ENCODE data around the gene ARF6.

Gene ARF6

DNA sequence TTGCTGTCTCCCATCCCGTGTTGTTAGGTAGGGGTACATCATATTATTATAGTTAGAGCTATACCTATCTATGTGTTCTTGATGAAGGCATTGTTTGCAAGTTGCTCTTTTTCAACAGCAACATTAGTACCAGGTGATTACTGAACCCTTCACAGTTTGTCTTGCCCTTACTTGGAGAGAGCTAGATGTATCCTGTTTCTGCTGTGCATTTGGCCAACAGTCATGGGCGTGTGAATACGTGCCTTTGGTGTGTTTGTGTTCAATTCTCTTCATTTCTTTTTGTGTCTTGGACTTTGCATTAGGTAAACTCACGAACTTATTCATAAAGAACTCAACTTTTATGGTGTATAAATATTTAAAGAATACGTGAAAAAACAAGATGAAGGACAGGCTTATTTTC lies 14.3 kb downstream of the ARF6 start:
- no peak overlapping the region for H3K9ac ChIP-seq
- no peak overlapping the region for H3K4me2 ChIP-seq
- no peak overlapping the region for H2AFZ ChIP-seq (ENCODE audit: low read depth)

DNA sequence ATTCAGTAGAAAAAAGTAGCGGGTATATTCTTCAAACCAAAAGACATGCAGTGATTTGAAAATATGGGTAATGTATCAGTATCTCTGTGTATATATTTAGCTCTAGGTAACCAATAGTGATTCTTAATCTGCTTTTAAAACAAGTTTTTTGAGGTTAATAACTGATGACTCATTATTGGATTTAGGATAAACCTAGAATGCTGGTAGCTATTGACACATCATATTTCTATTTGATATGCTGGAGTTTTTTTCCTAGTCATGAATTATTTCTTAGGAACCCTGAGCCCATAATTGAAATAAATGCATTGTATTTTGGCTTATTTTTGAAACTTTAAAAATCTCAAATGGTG lies 15.5 kb downstream of the ARF6 start:
- H2AFZ ChIP-seq (ENCODE audit: low read depth): no peak overlapping the region
- no peak overlapping the region for H3K27ac ChIP-seq
- H4K20me1 ChIP-seq (ENCODE audit: insufficient read depth): no peaks in the 10 kb centered on the region
- H3K79me2 ChIP-seq (ENCODE audit: insufficient read depth, low read depth): no peaks in the 10 kb centered on the region
- TF ChIP-seq, protein P1, sequence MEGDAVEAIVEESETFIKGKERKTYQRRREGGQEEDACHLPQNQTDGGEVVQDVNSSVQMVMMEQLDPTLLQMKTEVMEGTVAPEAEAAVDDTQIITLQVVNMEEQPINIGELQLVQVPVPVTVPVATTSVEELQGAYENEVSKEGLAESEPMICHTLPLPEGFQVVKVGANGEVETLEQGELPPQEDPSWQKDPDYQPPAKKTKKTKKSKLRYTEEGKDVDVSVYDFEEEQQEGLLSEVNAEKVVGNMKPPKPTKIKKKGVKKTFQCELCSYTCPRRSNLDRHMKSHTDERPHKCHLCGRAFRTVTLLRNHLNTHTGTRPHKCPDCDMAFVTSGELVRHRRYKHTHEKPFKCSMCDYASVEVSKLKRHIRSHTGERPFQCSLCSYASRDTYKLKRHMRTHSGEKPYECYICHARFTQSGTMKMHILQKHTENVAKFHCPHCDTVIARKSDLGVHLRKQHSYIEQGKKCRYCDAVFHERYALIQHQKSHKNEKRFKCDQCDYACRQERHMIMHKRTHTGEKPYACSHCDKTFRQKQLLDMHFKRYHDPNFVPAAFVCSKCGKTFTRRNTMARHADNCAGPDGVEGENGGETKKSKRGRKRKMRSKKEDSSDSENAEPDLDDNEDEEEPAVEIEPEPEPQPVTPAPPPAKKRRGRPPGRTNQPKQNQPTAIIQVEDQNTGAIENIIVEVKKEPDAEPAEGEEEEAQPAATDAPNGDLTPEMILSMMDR (conservative IDR thresholded peaks at IDR 0.05; ENCODE audit: low read depth, low read length): no peak
- H3K9ac ChIP-seq: no peak overlapping the region
- H3K4me2 ChIP-seq: no peak overlapping the region
- H3K4me3 ChIP-seq (IDR thresholded peaks at IDR 0.05; ENCODE audit: insufficient read depth, low read depth, low read length): no peak overlapping the region
- H3K27me3 ChIP-seq (ENCODE audit: insufficient read depth, low read depth): no peaks in the 10 kb centered on the region
- peaks cover 10% of the 10 kb centered on the region for H3K4me1 ChIP-seq (ENCODE audit: low read depth, poor library complexity, severe bottlenecking)
- H3K36me3 ChIP-seq (ENCODE audit: insufficient read depth): no peaks in the 10 kb centered on the region

More for the DNA sequence above, 14.3 kb downstream of the ARF6 start:
- Histone ChIP-seq H3K79me2 (ENCODE audit: insufficient read depth, low read depth) (no peaks in the 10 kb centered on the region), H3K36me3 (ENCODE audit: insufficient read depth) (no peaks in the 10 kb centered on the region), H3K27me3 (ENCODE audit: insufficient read depth, low read depth) (no peaks in the 10 kb centered on the region), H3K4me1 (ENCODE audit: low read depth, poor library complexity, severe bottlenecking) (peaks cover 10% of the 10 kb centered on the region), H4K20me1 (ENCODE audit: insufficient read depth) (no peaks in the 10 kb centered on the region), H3K4me3 (IDR thresholded peaks at IDR 0.05; ENCODE audit: insufficient read depth, low read depth, low read length) (no peak overlapping the region), H3K27ac (no peak overlapping the region)
- TF ChIP-seq, protein P1 (conservative IDR thresholded peaks at IDR 0.05; ENCODE audit: low read depth, low read length): no peak

DNA sequence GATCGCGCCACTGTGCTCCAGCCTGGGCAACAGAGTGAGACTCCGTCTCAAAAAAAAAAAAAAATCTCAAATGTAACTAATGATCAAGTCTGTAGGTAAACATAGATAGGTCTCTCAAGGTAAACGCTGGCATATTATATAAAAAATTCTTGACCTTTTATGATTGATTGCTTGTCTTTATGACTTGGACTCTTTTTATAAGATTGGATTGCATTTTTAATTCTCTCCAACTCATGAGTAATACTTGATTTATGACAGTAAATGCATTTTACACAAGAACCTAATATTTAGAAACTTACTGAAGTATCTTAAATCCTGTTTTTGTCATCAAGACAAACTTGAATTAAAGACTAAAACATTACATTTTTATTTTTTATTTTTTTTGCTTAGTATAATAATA lies 16.1 kb downstream of the ARF6 start:
- H3K9ac ChIP-seq: no peak overlapping the region
- no peaks in the 10 kb centered on the region for H3K27me3 ChIP-seq (ENCODE audit: insufficient read depth, low read depth)
- peaks cover 10% of the 10 kb centered on the region for H3K4me1 ChIP-seq (ENCODE audit: low read depth, poor library complexity, severe bottlenecking)
- no peak overlapping the region for H3K4me3 ChIP-seq (IDR thresholded peaks at IDR 0.05; ENCODE audit: insufficient read depth, low read depth, low read length)
- no peaks in the 10 kb centered on the region for H4K20me1 ChIP-seq (ENCODE audit: insufficient read depth)
- H3K27ac ChIP-seq: no peak overlapping the region
- TF ChIP-seq, protein P1 (conservative IDR thresholded peaks at IDR 0.05; ENCODE audit: low read depth, low read length): no peak
- H3K79me2 ChIP-seq (ENCODE audit: insufficient read depth, low read depth): no peaks in the 10 kb centered on the region
- no peak overlapping the region for H2AFZ ChIP-seq (ENCODE audit: low read depth)
- H3K4me2 ChIP-seq: no peak overlapping the region
- no peaks in the 10 kb centered on the region for H3K36me3 ChIP-seq (ENCODE audit: insufficient read depth)

DNA sequence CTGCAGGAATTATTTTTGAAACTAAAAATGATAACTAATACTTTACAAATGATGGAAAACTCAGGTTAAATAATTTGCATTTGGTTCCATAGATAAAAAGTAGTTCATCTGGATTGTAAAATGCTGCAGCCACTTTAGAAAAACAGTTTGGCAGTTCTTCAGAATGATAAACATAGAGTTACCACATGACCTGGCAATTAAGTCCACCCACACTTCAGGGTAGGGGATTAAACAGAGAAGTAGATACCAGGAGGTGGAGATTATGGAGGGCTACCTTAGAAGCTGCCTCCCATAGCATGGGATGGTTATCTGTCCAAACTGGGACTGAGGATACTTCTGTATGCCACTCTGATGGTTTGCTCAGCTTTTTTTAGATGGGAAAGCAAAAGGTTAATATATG lies 22.2 kb downstream of the ARF6 start:
- Histone ChIP-seq H3K27ac (no peak overlapping the region), H3K36me3 (ENCODE audit: insufficient read depth) (no peaks in the 10 kb centered on the region), H4K20me1 (ENCODE audit: insufficient read depth) (no peaks in the 10 kb centered on the region), H3K4me2 (no peak overlapping the region), H3K4me3 (IDR thresholded peaks at IDR 0.05; ENCODE audit: insufficient read depth, low read depth, low read length) (no peak overlapping the region), H3K79me2 (ENCODE audit: insufficient read depth, low read depth) (no peaks in the 10 kb centered on the region), H3K27me3 (ENCODE audit: insufficient read depth, low read depth) (no peaks in the 10 kb centered on the region), H2AFZ (ENCODE audit: low read depth) (no peak overlapping the region), H3K9ac (no peak overlapping the region), H3K4me1 (ENCODE audit: low read depth, poor library complexity, severe bottlenecking) (peaks cover 10% of the 10 kb centered on the region)
- TF ChIP-seq, protein P1 (conservative IDR thresholded peaks at IDR 0.05; ENCODE audit: low read depth, low read length): no peak

DNA sequence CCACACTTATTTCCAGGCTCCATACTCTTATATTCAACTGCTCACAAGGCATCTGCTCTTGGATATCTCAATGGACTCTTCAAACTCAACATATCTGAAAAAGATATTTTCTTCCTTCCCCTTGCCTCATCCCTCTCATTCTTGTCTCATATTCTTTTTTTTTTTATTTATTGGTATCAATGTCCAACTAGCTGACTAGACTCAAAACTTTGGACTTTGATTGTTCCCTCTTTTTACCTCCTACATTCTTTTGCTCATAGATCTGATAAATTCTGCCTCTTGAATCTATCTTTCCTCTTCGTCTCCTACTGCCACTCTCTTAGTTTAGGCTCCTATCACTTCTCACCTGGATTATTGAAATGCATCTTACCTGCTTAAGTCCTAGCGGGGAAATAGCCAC lies 25.8 kb downstream of the ARF6 start:
- no peak overlapping the region for H3K4me2 ChIP-seq
- H3K4me3 ChIP-seq (IDR thresholded peaks at IDR 0.05; ENCODE audit: insufficient read depth, low read depth, low read length): no peak overlapping the region
- H3K79me2 ChIP-seq (ENCODE audit: insufficient read depth, low read depth): no peaks in the 10 kb centered on the region
- no peak overlapping the region for H3K27ac ChIP-seq
- H4K20me1 ChIP-seq (ENCODE audit: insufficient read depth): no peaks in the 10 kb centered on the region
- TF ChIP-seq, protein P1 (conservative IDR thresholded peaks at IDR 0.05; ENCODE audit: low read depth, low read length): no peak
- no peak overlapping the region for H2AFZ ChIP-seq (ENCODE audit: low read depth)
- H3K4me1 ChIP-seq (ENCODE audit: low read depth, poor library complexity, severe bottlenecking): no peaks in the 10 kb centered on the region
- H3K27me3 ChIP-seq (ENCODE audit: insufficient read depth, low read depth): no peaks in the 10 kb centered on the region
- H3K36me3 ChIP-seq (ENCODE audit: insufficient read depth): no peaks in the 10 kb centered on the region
- H3K9ac ChIP-seq: no peak overlapping the region

Data from KMS-11 (cell line).